ENCODE data around the gene SAE1. TPM values are rescaled to one million over a fixed set of nuclear protein-coding genes. Genes with fewer than 3 reads are reported as not detected.

SAE1 gene
- total RNA-seq, 1 donor from 2014 or later = 151 TPM

DNA sequence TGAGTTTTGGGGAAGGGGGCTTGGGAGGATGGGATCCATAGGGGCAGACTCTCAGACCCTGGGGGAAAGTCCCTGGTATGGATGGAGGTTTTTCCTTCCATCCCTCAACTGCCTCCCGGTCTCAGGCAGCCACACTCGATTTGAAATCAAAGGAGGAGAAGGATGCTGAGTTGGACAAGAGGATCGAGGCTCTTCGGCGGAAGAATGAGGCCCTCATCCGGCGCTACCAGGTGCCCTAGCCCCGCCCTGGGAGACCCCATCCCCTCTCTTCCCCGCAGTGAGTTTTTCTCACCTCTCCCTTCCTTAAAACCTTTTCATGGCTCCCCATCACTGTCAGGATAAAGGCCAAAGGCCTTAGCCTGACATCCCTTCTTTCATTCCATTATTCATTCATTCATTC lies 127.8 kb downstream of the SAE1 start:
- Mint-ChIP-seq H3K36me3 (ENCODE audit: low read depth) (peaks cover 49% of the 10 kb centered on the region), H3K27ac (peak overlapping the region; percentile 94), H3K27me3 (peaks cover 2% of the 10 kb centered on the region), H3K4me3 (peak overlapping the region; percentile 96), H3K9me3 (no peaks in the 10 kb centered on the region), H3K4me1 (peaks cover 40% of the 10 kb centered on the region)
- intact Hi-C loops (cut with micrococcal nuclease) = no loop called here
- DNase-seq = no peak

DNA sequence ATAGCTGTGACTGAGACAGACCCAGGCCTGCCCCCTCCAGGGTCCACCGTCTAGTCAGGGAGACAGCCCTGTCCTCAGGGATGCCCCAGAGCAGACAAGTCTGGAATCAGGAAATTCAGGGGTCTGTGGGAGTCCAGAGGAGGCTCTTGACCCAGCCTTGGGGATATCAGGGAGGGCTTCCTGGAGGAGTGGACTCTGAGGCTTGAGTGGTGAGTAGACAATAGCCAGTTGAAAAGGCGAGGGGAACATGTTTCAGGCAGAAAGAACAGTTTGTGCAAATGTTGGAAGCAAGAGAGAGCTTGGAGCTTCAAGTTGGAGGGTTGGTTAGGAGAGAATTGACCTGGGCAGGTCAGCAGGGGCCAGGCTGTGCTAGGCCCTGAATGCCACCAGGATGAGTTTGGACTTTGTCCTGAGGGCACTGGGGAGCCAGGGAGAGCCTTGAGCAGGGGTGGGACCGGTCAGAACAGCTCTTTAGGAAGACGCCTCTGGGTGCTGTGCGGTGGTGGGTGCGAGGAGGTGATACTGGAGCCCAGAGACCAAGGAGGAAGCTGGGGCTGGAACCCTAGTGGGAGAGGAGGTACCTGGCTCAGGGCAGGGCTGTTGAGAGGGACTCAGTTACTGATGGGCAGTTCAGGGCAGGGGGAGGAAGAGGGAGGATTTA lies 128.4 kb downstream of the SAE1 start:
- DNase-seq = no peak
- intact Hi-C loops (cut with micrococcal nuclease) = no loop called here
- Mint-ChIP-seq H3K9me3 (no peaks in the 10 kb centered on the region), H3K27ac (no peak overlapping the region), H3K4me1 (peaks cover 39% of the 10 kb centered on the region), H3K27me3 (peaks cover 2% of the 10 kb centered on the region), H3K36me3 (ENCODE audit: low read depth) (peaks cover 51% of the 10 kb centered on the region), H3K4me3 (peak overlapping the region; percentile 96)

Other genes starting within 250 kb of the SAE1 start
- 0.21 and 0.47 TPM in 2 replicates for gene NPAS1, start 111.0 kb upstream of the SAE1 start, total RNA-seq
- gene TMEM160, start 82.2 kb upstream of the SAE1 start, total RNA-seq = 53.6 and 56.7 TPM in 2 replicates
- 97.3 and 103 TPM in 2 replicates for gene ZC3H4, start 17.1 kb upstream of the SAE1 start, total RNA-seq
- 17.4 and 17.6 TPM in 2 replicates for gene BBC3, start 100.4 kb downstream of the SAE1 start, total RNA-seq
- 40.6 and 44.6 TPM in 2 replicates for gene CCDC9, start 125.7 kb downstream of the SAE1 start, total RNA-seq
- gene INAFM1, start 144.1 kb downstream of the SAE1 start, total RNA-seq = 10.6 and 11.0 TPM in 2 replicates
- gene C5AR1, start 179.0 kb downstream of the SAE1 start, total RNA-seq = 0.16 and 0.88 TPM in 2 replicates
- not detected in 2 replicates for gene C5AR2, start 201.3 kb downstream of the SAE1 start, total RNA-seq
- gene DHX34, start 218.5 kb downstream of the SAE1 start, total RNA-seq = 31.3 and 32.4 TPM in 2 replicates

All from activated CD4-positive, alpha-beta T cell treated with anti-CD3 and anti-CD28 coated beads, Interleukin-2, amount 10 ng/mL, durations not matched to agents 24 days and 14 days (primary cell).